ENCODE measurements around the gene KRTAP1-5.
"Not testable (repeated sequence)": the region's sequence is repeated elsewhere in the genome, so short reads cannot be mapped to it uniquely, and the experiment has no call there.

The KRTAP1-5 gene

GRCh38 chr17:41046735-41047465, 19.9 kb upstream of the KRTAP1-5 start, which contains the start of gene KRTAP2-1:
KRTAP2-1 (minus strand) TSS chr17:41047316; CDS start chr17:41047267, 49 bp downstream.
- not testable (repeated sequence) for DNase-seq

- no peak for DNase-seq
These were observed 15.9 kb upstream of the KRTAP1-5 start for GRCh38 chr17:41042953-41043352.

- not testable (repeated sequence) for DNase-seq
These were observed 14.0 kb upstream of the KRTAP1-5 start, which contains the start of gene KRTAP1-1 for GRCh38 chr17:41040783-41041571. KRTAP1-1 (minus strand) TSS chr17:41041450; CDS start chr17:41041397, 53 bp downstream.

- DNase-seq, result no peak
These were observed 10.9 kb upstream of the KRTAP1-5 start for GRCh38 chr17:41037853-41038350.

GRCh38 chr17:41034346-41034935, 7.4 kb upstream of the KRTAP1-5 start, which contains the start of gene KRTAP1-3:
KRTAP1-3 (minus strand) TSS chr17:41034874; CDS start chr17:41034821, 53 bp downstream.
- peak; percentile 36 for DNase-seq

GRCh38 chr17:41029633-41030245, 2.7 kb upstream of the KRTAP1-5 start, which contains the start of gene KRTAP1-4:
KRTAP1-4 (minus strand) TSS chr17:41030195; CDS start chr17:41030078, 117 bp downstream.
- DNase-seq, result no peak

GRCh38 chr17:41024697-41025096, 2.3 kb downstream of the KRTAP1-5 start:
- DNase-seq, result no peak

GRCh38 chr17:41020336-41020735, 6.7 kb downstream of the KRTAP1-5 start:
- DNase-seq, result no peak

- no peak for DNase-seq
These were observed 7.6 kb downstream of the KRTAP1-5 start for GRCh38 chr17:41019415-41019814.

GRCh38 chr17:41018541-41018940, 8.5 kb downstream of the KRTAP1-5 start:
- DNase-seq, result no peak

GRCh38 chr17:41016578-41017215, 10.3 kb downstream of the KRTAP1-5 start:
- DNase-seq, result no peak

- no peak for DNase-seq
These were observed 11.6 kb downstream of the KRTAP1-5 start for GRCh38 chr17:41015454-41015853.

GRCh38 chr17:41013606-41014005, 13.4 kb downstream of the KRTAP1-5 start:
- DNase-seq, result no peak

GRCh38 chr17:41013181-41013580, 13.8 kb downstream of the KRTAP1-5 start:
- DNase-seq, result no peak

GRCh38 chr17:41012326-41013120, 14.5 kb downstream of the KRTAP1-5 start:
- DNase-seq, result no peak

GRCh38 chr17:41010441-41010840, 16.6 kb downstream of the KRTAP1-5 start:
- no peak for DNase-seq

GRCh38 chr17:41009936-41010335, 17.1 kb downstream of the KRTAP1-5 start:
- DNase-seq, result no peak

GRCh38 chr17:41009301-41009760, 17.7 kb downstream of the KRTAP1-5 start:
- DNase-seq, result no peak

GRCh38 chr17:41008811-41009210, 18.2 kb downstream of the KRTAP1-5 start, which contains the start of gene KRTAP3-1:
KRTAP3-1 (minus strand) TSS chr17:41009128; CDS start chr17:41009074, 54 bp downstream.
- peak; percentile 33 for DNase-seq

- DNase-seq, result peak; percentile 44
These were observed 22.6 kb downstream of the KRTAP1-5 start for GRCh38 chr17:41004397-41004796.

- no peak for DNase-seq
These were observed 23.1 kb downstream of the KRTAP1-5 start for GRCh38 chr17:41003926-41004325.

All from DMS153 (cell line).